Hematopoietic multipotent progenitor cell treated with erythropoietin and hydrocortisone succinate and interleukin-3 and kit ligand, for 4 days (in vitro differentiated cells): ENCODE results near the gene H6PD.
A peak's percentile ranks its signal among the peaks of the same experiment; 100 is the strongest.

ENCODE experiments used
- DNase-seq: peaks from one replicate; pipeline ENCODE4 v3.0.0-alpha.2; 2015

H6PD gene, protein sequence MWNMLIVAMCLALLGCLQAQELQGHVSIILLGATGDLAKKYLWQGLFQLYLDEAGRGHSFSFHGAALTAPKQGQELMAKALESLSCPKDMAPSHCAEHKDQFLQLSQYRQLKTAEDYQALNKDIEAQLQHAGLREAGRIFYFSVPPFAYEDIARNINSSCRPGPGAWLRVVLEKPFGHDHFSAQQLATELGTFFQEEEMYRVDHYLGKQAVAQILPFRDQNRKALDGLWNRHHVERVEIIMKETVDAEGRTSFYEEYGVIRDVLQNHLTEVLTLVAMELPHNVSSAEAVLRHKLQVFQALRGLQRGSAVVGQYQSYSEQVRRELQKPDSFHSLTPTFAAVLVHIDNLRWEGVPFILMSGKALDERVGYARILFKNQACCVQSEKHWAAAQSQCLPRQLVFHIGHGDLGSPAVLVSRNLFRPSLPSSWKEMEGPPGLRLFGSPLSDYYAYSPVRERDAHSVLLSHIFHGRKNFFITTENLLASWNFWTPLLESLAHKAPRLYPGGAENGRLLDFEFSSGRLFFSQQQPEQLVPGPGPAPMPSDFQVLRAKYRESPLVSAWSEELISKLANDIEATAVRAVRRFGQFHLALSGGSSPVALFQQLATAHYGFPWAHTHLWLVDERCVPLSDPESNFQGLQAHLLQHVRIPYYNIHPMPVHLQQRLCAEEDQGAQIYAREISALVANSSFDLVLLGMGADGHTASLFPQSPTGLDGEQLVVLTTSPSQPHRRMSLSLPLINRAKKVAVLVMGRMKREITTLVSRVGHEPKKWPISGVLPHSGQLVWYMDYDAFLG

DNA sequence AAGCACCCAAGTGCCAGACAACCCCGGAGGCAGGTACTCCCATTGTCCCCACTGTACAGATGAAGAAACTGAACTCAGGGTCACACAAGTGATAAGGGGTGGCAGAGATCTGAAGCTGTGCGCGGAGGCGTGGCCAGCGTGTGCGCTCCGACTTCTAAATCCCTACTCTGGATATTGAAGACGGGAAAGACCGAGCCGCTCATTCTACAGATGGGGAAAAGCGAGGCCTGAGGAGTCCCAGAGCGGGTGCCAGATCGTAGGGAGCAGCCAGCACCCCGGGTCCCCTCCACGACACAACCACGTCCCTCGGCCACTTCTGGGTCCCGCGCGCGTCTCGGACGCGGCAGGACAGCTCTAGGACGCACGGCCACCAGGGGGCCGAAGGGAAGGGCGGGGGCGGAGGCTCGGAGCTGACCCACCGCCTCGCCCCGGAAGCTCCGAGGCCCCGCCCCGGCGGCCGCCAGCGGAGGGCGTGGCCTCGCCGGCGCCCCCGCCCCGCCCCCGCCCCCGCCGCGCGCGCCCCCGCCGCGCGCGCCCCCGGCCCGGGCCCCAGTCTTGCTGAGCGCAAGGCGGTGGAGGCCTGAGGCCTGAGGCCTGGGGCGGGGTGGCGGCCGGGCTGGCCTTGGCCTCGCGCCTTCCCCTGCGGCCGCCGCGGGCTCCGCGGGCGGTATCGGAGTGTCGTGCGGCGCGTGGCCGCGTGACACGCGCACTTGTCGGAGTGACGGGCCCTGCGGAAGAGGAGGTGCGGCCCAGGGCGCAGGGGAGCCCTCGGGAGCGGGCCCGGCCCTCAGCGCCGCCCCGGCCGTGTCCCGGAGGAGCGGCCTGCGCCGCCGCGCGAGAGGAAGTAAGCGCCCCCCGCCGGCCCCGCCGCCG, at the start of gene H6PD:
TSS of gene H6PD (plus strand) at position 552 of the 873 bp plus-strand sequence. CDS start 10,161 bp downstream, outside the sequence.
- DNase-seq = peak; percentile 90

DNA sequence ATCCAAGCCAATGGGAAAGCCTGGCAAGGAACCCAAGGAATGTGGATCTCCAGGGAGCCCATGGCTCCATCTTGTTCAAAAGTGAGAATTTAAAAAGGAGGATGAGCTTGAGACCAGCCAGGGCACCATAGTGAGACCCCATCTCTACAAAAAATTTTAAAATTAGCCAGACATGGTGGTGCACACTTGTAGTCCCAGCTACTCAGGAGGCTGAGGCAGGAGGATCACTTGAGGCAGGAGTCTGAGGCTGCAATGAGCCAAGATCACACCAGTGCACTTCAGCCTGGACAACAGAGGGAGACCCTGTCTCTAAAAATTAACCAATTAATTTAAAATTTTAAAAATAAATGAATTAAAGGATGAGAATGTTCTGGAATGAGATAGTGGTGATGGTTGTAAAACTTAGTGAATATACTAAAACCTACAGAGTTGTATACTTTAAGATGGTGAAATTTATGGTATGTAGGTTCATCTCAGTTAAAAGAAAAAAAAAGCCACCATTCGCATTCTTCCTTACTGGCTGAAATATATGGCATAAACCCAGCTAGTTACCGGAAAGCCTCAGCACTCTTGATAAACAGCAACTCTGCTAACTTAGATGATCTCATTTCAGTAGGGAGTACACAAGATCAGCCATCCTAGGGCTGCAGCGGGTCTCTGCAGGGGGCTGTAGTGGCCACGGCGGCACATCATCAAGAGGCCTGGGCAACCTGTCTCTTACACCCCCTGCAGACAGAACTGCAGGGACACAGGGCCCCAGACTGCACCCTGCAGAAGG, 48.3 kb upstream of the H6PD start:
- no peak for DNase-seq

DNA sequence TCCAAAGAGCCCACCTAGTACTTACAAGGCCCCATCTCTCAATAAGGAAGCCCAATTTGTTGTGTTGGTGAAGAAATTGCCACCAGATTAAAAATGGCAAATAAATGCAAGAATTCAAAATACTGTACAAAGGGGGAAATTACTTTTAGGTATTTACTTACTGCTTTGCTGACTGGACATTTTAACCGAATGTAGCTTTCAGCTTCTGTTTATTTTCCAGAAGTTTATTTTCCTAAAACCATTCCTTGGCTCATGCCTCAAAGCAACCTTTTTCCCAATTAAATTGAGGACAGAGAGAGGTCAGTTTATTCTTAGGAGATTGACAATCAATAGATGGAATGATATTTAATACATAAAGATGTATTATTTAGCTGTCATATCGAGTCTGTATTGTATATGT, 47.6 kb upstream of the H6PD start:
- no peak for DNase-seq

DNA sequence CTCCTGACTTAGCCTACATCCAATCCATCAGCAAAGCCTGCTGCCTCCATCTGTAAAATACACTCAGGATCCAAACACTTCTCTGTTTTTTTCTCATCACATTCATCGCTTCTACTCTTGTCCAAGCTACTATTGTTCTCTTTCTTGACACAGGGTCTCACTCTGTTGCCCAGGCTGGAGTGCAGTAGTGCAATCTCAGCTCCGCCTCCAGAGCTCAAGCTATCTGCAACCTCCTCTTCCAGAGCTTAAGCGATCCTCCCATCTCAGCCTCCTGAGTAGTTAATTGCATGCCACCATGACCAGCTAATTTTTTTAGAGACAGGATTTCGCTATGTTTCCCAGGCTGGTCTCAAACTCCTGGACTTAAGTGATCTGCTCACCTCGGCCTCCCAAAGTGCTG, 44.3 kb upstream of the H6PD start:
- DNase-seq = no peak

DNA sequence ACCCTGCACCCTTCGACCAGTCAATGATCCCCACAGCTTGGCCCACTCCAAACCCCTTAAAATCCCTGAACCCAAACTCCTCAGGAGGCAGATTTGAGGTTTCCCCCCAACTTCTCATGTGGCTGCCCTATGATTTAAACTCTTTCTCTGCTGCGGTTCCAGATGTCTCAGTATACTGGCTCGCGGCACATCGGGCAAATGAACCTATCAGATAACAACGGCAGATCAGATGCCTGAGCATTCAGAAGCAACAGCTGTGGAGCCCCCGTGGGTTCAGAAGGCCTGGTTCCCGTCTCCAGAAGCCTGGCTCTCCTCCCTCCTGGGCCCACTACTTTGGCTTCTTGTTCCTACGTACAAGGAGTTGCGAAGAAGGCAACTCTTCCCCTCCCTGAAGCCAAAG, 43.3 kb upstream of the H6PD start:
- no peak for DNase-seq

DNA sequence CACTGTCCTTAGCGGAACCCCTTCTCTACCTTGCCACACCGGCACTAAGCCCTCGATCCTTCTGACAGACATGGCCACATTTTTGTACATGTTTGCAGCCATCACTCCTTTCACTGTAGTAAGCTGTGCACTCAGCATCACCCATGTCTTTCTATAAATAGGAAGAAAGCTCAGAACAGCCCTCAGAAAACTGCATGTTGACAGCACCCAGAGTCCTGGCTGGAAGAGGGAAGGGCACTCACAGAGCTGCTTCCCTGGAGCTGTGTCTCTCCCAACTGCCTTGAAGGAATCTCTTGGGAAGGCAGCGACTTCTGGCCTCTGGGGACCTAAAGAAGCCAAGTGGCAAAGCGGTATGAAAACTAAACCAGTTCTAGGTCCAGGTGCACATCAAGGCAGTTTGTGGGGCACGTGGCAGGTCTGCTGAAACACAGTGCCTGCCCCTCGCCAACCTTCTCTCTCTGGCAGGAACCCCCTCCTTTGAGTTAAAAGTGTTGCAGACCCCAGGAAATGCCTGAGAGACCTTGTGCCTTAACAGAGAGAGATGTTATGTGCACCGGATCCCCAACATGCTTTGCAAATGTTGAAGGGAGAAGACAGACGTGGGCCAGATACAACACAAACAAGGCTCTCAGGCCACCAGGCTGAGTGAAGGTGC, 41.9 kb upstream of the H6PD start:
- DNase-seq = no peak

DNA sequence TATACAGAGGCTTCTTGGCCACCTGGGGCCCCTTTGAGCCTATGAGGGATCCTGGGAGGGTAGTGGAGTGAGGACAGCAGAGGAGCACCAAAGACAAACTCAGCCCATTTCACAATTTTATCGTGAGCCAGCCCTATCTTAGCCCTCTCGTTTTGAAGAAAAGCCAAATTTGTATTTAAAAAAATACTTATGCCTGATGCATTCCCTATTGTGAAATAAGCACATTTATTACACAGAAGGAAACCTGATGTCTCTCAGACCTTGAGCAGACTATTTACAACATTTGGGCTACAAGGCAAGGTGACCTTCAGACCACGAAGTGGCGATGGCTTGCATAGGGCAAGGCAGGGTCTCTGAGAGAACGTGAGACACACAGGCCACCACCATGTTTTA, 41.3 kb upstream of the H6PD start:
- DNase-seq = no peak

DNA sequence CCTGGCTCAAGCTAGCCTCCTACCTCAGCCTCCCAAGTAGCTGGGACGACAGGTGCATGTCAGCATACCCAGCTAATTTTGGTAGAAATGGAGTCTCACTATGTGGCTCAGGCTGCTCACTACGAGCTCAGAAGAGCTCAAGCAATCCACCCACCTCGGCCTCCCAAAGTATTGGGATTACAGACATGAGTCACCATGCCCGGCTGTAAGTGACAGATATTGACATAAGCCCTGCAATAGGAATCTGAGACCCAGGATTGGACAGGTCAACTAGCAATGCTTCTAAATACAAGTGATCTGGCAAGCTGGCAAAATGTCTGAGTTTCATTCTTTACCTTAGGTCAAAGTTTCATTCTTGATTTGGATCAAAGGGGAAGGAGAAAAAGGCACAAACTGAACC, 40.5 kb upstream of the H6PD start:
- DNase-seq = no peak

DNA sequence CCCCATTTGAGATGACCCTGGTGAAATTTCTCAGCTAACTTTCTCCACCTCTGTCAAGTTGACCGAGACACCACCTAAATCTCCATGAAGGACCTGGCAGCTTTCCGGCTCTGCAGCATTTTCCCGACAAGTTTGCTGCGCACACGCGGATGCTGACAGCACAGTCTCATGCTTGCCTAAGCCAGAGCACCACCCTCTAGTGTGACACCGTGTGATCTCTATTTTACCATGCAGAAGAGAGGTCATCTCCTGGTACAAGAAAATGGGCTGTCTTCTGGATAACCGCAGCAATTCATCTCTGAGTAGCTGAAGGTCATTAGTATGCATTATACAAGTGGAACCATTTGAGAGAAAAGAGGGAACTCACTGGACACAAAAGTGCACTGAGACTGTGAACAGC, 38.9 kb upstream of the H6PD start:
- no peak for DNase-seq

DNA sequence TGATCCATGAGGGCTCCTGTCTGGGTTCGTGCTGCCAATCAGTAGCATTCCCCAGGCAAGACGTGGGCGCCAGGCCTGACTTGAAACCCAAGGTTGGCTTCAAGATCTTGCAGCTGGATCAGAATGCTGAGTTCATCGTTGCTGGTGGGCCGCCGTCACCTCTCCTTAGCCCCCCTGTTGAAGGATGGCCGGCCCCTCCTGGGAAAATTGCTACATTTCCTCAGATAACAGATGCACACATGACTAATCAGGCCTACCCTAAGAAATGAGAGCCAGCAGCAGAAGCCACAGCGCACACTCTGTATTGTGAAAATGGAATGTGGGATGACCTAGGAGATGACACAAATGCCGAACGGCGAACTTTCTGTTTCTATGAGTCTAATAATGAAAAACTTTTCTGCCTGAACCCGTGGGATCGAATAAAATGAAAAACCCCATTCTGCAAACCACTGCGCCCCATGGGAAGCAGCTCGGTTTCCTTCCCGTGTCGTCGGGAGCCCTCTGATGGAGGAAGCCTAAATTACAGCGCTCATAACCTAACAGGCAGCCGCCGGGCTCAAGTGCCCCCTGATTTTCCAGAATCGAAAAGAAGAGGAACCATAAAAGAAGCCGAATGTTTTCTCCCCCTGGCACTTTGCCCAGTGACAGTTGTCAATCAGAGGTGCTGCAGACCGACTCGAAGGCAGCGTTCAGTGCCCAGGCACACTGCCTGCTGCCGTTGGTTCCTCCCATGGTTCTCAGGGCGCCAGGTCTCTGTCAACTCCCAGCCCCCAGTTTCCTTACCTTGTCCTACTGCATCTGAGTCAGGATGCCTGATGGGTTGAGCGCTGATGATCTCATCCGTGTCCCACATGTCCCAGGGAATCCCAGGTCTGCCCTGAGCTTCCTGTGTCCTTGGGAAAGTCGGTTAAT, 38.2 kb upstream of the H6PD start:
- DNase-seq = peak; percentile 84

DNA sequence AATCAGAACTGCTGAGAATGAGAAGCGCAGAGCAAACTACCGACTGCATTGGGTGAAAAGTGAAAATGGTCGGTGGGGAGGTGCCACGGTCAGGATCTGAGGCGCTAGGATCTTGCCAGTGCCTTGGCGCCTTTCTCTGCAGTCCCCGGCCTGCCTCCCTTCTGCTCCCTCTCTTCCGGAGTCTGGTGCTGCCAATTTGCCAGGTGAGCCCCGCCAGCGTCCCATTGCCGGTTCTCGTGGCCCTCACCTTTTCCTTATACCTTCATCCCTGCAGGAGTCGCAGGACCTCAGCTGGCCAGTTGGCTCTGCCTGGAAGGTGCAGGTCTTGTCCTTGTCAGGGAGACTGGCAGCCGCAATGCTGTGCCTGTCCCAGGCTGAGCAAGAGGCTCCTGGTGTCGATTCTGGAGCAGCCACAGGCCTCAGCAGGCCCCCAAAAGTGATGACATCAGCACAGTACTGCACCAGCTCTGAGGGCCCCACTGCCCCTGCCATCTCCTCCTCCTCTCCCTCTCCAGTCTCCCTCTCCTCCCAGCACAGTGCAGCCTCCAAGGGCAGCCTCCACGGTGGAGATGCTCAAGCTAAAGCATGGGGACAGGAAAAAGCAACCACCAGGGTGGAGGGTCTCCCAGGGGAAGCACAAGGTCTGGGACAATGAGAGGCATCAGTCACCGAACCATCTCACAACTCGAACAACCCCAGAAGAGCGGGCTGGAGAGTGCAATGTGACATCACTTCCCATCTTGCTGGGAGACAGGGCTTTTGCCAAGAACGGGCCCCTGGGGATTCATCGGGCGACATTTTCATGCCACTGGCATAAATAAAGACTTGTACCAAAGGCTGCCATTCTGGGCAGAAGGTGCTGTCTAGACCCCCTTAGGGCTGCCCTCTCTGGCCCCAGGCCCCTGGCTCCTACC, 37.1 kb upstream of the H6PD start:
- no peak for DNase-seq

DNA sequence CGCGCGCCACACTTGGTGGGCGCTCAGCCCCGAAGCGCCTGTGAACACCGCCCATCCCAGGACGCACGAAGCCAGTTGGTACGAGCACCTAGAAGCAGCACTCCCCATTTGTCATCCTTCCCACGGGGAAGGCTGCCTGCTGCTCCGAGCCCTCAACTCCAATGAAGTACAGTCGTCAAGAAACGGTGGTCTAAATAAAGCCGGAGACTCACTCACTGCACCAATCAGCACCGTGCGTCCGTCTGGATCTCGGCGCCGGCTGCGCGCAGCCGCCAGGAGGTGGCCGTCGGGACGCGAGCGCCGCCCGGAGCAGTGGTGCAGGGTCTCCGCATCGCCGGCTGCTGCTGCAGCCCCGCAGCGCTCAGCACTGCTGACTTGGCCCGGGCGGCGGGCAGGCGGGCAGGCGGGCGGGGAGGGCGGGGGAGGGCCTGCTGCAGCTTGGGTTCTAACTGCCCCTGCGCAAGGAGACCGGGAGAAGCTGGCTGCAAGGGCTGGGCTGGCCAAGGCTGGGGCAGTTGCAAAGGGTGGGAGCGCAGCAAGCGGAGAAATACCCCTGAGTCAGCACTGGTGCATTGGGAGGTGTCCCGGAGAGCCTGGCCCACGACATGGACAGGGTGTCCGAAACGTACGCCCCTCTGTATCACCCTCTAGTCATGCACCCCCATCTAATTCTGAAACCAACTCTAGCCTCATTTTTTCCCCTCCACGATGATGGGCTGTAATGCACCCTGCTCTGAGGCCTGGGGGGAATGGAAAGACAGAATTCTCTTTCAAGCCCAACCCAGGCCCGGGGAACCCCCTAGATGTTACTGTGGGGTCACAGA, 35.8 kb upstream of the H6PD start:
- peak; percentile 43 for DNase-seq

DNA sequence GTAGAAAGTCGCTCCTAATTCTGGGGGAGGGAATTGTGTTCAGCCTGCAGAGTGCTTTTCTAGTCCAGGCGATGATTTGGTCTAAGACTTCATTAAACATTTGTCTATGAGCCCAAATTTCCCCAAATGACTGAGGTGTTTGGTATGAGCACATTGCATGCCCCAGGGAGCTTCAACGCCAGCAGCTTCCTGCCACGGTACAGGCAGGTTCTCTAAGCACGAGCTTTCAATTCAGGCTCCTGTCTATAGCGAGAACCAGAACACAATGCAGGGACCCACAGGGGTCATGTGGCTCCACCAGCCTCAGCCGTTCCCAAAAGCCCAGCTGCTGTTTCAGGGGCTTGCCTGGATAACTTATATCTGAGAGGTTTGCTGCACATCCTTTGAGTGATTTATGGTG, 34.1 kb upstream of the H6PD start:
- DNase-seq = no peak

DNA sequence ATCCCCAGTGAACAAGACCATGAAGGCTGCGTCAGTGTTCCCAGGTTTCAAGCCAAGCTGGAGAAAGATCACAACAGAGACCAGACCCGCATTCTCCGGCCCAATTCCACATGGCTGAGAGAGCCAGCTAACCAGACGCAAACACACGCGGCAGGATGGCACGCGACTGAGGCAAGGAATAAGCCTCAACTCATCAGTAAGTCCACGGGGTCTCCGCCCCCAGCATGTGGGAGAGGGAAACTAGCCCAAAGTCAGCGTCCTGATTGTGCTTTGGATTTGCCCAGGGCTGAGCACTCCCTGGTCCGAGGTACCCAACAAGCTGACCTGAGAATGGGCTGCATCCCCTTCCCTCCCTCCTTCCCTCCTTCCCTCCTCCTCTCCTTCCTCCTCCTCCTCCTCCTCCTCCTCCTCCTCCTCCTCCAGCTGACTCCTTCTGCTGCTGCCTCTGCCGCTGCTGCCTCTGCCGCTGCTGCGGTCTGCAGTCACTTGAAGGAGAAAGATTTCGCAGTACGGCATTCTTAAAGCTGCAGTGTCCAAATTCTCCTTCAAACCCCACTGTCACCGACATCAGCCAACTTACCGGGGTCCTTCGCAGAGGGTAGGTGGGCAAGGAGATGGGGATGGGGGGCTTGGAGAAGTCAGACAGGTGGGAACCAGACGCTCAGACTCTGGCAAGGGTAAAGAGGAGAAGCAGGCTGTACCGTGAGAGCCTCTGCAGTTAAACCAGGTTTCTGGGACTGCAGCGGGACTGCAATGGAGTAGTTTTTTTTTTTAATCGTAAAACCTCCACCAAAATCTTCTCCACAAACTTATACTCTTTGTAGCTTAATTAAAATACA, 33.0 kb upstream of the H6PD start:
- DNase-seq = peak; percentile 35

DNA sequence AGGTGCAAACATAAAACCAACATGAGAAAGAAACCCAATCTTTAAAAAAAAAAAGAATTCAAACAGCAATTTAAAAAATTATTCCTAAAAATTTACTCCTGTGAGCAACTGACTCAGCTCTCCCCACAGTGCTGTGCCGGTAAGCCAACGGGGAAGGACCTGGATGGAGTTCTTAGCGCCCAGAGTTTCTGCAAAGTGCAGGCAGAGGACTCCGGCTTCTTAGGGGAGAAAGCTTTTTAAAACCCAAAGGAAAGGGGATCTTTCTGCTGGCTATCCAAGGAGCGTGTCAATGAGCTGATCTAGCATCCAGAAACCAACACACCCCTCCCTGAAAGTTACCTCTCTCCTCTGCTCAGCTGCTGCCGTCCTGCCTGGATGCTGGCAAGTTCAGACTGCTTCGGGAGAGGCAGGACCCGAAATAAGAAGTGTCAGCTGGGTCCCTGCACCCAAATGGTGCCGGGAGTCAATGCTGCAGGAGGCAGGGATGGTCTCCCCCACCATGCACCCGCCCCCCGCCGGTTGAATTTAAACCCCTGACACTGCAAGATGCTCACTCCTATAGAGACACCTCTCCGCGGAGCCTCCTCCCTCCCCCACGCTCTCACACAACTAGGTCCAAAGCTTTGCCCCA, 32.2 kb upstream of the H6PD start:
- no peak for DNase-seq

DNA sequence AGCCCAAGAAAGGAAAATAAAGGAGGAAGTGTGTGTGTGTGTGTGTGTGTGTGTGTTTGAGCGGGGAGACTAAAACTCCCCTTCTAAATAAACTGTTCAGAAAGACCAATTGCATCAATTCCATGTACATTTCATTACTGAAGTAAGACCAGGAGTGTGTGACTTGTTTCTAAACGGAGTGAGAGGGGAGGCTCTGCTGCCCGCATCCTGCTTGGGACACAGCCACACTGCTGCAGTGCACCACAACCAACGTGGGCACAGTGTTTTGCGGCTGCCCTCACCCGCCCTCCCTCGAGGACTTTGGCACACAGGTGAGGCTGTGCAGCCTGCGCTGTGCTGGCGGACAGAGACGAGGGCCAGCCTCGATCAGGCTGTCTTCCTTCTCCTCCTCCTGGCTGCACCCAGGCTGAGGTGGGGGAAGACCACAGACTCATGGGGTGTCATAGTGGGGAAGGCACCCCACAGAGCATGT, 31.0 kb upstream of the H6PD start:
- no peak for DNase-seq

DNA sequence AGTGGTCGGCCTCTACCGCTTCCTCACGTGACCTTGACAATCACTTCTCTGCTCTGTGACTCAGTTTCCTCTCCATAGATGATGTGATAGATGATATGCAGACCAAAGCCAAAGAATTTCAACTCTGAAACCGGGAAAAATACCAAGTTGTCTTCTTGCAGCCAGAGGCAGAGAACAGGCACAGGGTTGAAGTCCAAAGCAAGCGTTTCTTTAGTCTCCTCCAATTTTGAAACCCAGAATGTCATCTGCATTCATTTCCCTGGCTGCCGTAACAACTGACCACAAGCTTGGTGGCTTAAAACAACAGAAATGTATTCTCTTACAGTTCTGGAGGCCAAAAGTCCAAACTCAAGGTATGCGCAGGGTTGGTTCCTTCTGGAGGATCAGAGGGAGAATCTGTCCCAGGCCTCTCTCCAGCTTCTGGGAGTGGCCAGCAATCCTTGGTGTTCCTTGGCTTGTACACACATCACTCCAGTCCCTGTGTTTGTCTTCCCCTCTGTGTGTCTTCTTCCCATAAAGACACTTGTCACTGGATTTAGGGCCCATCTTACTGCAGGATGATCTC, 30.3 kb upstream of the H6PD start:
- no peak for DNase-seq
